PC-3 (cell line): ENCODE data around the gene XBP1. TPM values are rescaled to one million over a fixed set of nuclear protein-coding genes. Genes with fewer than 3 reads are reported as not detected.

Experiments
- ATAC-seq: fragments of 200-7000 bp; cut with Tn5 transposase; 2 replicates; pipeline ENCODE4 v1.9.1; 2020; ENCODE audit warnings: mild to moderate bottlenecking, moderate library complexity
- BruUV-seq: library from RNA; stranded (reverse); fragments of 400-500 nt; replicated peaks from 2 replicates; lab custom pipeline; 2021; lab: Mats Ljungman, UMichigan
- CTCF ChIA-PET: fragments of 300-600 bp; sonication (Branson Sonifier 250); formaldehyde crosslinking; loops from one replicate; lab custom pipeline; 2022; ENCODE audit warnings: antibody characterized with exemption; lab: Charles Lee
- POLR2A ChIA-PET: fragments of 300-600 bp; sonication (Branson Sonifier 250); formaldehyde crosslinking; loops from one replicate; lab custom pipeline; 2022; ENCODE audit warnings: antibody characterized with exemption; ENCODE audit not compliant: unreplicated experiment; lab: Charles Lee
- DNase-seq: peaks from one replicate; pipeline ENCODE4 v3.0.0-alpha.2; 2015
- H2AFZ ChIP-seq: fragments of 300-600 bp; sonication (generic); 2 replicates; pipeline ENCODE4 v1.6.0; 2016; ENCODE audit warnings: antibody characterized with exemption, low read length
- H3F3A ChIP-seq: fragments of 300-600 bp; sonication (generic); one replicate; pipeline ENCODE4 v1.6.0; 2017; ENCODE audit warnings: antibody characterized with exemption, low read length, control low read depth, mild to moderate bottlenecking; ENCODE audit not compliant: unreplicated experiment
- H3K27ac ChIP-seq: fragments of 300-600 bp; sonication (generic); 2 replicates; pipeline ENCODE4 v1.5.1; 2016; ENCODE audit warnings: mild to moderate bottlenecking, low read length
- H3K27me3 ChIP-seq: fragments of 300-600 bp; sonication (generic); 2 replicates; pipeline ENCODE4 v1.6.1; 2016; ENCODE audit warnings: low read length, mixed read lengths
- H3K36me3 ChIP-seq: fragments of 300-600 bp; sonication (generic); 2 replicates; pipeline ENCODE4 v1.6.1; 2016; ENCODE audit warnings: low read depth, mixed run types, low read length, mixed read lengths
- H3K4me1 ChIP-seq: fragments of 300-600 bp; sonication (generic); 2 replicates; pipeline ENCODE4 v1.5.1; 2016; ENCODE audit warnings: low read length; ENCODE audit not compliant: insufficient read depth
- H3K4me2 ChIP-seq: fragments of 300-600 bp; sonication (generic); 2 replicates; pipeline ENCODE4 v1.6.0; 2016; ENCODE audit warnings: low read length
- H3K4me3 ChIP-seq: fragments of 300-600 bp; sonication (generic); 2 replicates; pipeline ENCODE4 v1.5.1; 2016; ENCODE audit warnings: mild to moderate bottlenecking, low read length, mixed read lengths
- H3K79me2 ChIP-seq: fragments of 300-600 bp; sonication (generic); 2 replicates; pipeline ENCODE4 v1.6.1; 2017; ENCODE audit warnings: low read length, mixed read lengths
- H3K9ac ChIP-seq: fragments of 300-600 bp; sonication (generic); 2 replicates; pipeline ENCODE4 v1.6.0; 2016; ENCODE audit warnings: mild to moderate bottlenecking, low read length
- H3K9me2 ChIP-seq: fragments of 300-600 bp; sonication (generic); replicated peaks from 2 replicates; pipeline ENCODE4 v1.6.1; 2016; ENCODE audit warnings: mixed run types, low read length, mixed read lengths
- H3K9me3 ChIP-seq: fragments of 300-600 bp; sonication (generic); 2 replicates; pipeline ENCODE4 v1.6.1; 2016; ENCODE audit warnings: low read length, mixed read lengths
- H4K20me1 ChIP-seq: fragments of 300-600 bp; sonication (generic); 2 replicates; pipeline ENCODE4 v1.6.1; 2016; ENCODE audit warnings: low read length, mixed read lengths
- EZH2 ChIP-seq: fragments of 300-600 bp; sonication (generic); IDR thresholded peaks from one replicate; pipeline ENCODE4 v1.6.1; 2017; ENCODE audit warnings: antibody characterized with exemption, mild to moderate bottlenecking, low read length; ENCODE audit not compliant: unreplicated experiment
- EZH2phosphoT487 ChIP-seq: fragments of 300-600 bp; sonication (generic); IDR thresholded peaks from 2 replicates; pipeline ENCODE4 v1.6.1; 2018; ENCODE audit warnings: mild to moderate bottlenecking, antibody characterized with exemption, low read length, borderline replicate concordance
- intact Hi-C: fragments of 100-400 bp; cut with micrococcal nuclease; formaldehyde crosslinking; loops from 2 replicates; pipeline ENCODE4 v1.9.0; 2023
- total RNA-seq: library from RNA; depleted of rRNA; stranded (reverse); fragments of >200 nt; gene quantifications from 2 replicates; pipeline ENCODE4 v1.2.3, GENCODE V29; 2014
- TF ChIP-seq, protein P1 (sequence below): fragments of 300-600 bp; sonication (generic); conservative IDR thresholded peaks from 2 replicates; pipeline ENCODE4 v1.5.1; 2017; ENCODE audit warnings: antibody characterized with exemption, low read depth, mild to moderate bottlenecking, low read length

The XBP1 gene
- total RNA-seq, 1 experiment from 2014 or later, result 191 TPM

- peaks cover 44% of the 10 kb centered on the region for H4K20me1 ChIP-seq
- H3K79me2 ChIP-seq, result peaks cover 53% of the 10 kb centered on the region
- no peaks in the 10 kb centered on the region for H3K9me3 ChIP-seq
- H3K9me2 ChIP-seq, result no peaks in the 10 kb centered on the region
- ChIA-PET CTCF (interaction anchor here (0.6 kb wide), 1 partner anchor 205 kb away, joined by 8 read pairs; no protein-coding TSS in a partner anchor), POLR2A (interaction anchor here (0.6 kb wide), 2 partner anchors 22 to 56 kb away, joined by 3 to 12 read pairs; no protein-coding TSS in a partner anchor)
- H3K27ac ChIP-seq, result peak overlapping the region; percentile 89
- DNase-seq (peak; percentile 53), ATAC-seq (peak; percentile 11)
- peaks cover 14% of the 10 kb centered on the region for H3K4me1 ChIP-seq
- peak overlapping the region; percentile 100 for H3K9ac ChIP-seq
- BruUV-seq, result no TSS peak
- H3K4me3 ChIP-seq, result peak overlapping the region; percentile 97
- peaks cover 45% of the 10 kb centered on the region for H3K36me3 ChIP-seq
- no peak for TF ChIP-seq EZH2
- no peak for TF ChIP-seq EZH2phosphoT487
- H3F3A ChIP-seq, result peaks cover 4% of the 10 kb centered on the region
- intact Hi-C loops, result no loop called here
- H3K4me2 ChIP-seq, result peak overlapping the region; percentile 91
- H2AFZ ChIP-seq, result no peak overlapping the region
- H3K27me3 ChIP-seq, result no peaks in the 10 kb centered on the region
Observed at GRCh38 chr22:28798810-28799605, 1.4 kb downstream of the XBP1 start.

- H3K9me3 ChIP-seq, result no peaks in the 10 kb centered on the region
- peaks cover 5% of the 10 kb centered on the region; the same call in 1 of the 2 replicates for H3K4me1 ChIP-seq
- ChIA-PET CTCF (no interaction called here), POLR2A (no interaction called here)
- no peak overlapping the region for H3K4me3 ChIP-seq
- H3K36me3 ChIP-seq, result peaks cover 47% of the 10 kb centered on the region
- H2AFZ ChIP-seq, result no peak overlapping the region
- intact Hi-C loops, result no loop called here
- H4K20me1 ChIP-seq, result peaks cover 46% of the 10 kb centered on the region
- H3F3A ChIP-seq, result peaks cover 6% of the 10 kb centered on the region
- no peak for DNase-seq
- H3K9ac ChIP-seq, result no peak overlapping the region
- H3K79me2 ChIP-seq, result peaks cover 44% of the 10 kb centered on the region
- H3K4me2 ChIP-seq, result no peak overlapping the region
- no peaks in the 10 kb centered on the region for H3K9me2 ChIP-seq
- no TSS peak for BruUV-seq
- TF ChIP-seq, protein P1, sequence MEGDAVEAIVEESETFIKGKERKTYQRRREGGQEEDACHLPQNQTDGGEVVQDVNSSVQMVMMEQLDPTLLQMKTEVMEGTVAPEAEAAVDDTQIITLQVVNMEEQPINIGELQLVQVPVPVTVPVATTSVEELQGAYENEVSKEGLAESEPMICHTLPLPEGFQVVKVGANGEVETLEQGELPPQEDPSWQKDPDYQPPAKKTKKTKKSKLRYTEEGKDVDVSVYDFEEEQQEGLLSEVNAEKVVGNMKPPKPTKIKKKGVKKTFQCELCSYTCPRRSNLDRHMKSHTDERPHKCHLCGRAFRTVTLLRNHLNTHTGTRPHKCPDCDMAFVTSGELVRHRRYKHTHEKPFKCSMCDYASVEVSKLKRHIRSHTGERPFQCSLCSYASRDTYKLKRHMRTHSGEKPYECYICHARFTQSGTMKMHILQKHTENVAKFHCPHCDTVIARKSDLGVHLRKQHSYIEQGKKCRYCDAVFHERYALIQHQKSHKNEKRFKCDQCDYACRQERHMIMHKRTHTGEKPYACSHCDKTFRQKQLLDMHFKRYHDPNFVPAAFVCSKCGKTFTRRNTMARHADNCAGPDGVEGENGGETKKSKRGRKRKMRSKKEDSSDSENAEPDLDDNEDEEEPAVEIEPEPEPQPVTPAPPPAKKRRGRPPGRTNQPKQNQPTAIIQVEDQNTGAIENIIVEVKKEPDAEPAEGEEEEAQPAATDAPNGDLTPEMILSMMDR, result no peak
- TF ChIP-seq EZH2 (no peak), EZH2phosphoT487 (no peak)
- ATAC-seq, result no peak
- H3K27me3 ChIP-seq, result no peaks in the 10 kb centered on the region
- H3K27ac ChIP-seq, result no peak overlapping the region
Observed at GRCh38 chr22:28795932-28796856, 4.2 kb downstream of the XBP1 start.

DNA sequence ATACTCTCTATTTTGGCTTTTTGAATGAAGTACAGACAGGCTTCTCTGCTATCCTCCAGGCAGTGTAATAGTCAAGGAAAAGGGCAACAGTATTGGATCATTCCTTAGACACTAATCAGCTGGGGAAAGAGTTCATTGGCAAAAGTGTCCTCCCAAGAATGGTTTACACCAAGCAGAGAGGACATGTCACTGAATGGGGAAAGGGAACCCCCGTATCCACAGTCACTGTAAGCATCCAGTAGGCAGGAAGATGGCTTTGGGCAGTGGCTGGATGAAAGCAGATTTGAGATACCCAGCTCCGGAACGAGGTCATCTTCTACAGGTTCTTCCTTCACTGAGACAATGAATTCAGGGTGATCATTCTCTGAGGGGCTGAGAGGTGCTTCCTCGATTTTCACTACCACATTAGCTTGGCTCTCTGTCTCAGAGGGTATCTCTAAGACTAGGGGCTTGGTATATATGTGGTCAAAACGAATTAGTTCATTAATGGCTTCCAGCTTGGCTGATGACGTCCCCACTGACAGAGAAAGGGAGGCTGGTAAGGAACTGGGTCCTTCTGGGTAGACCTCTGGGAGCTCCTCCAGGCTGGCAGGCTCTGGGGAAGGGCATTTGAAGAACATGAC is 5.2 kb downstream of the XBP1 start:
- BruUV-seq, result no TSS peak
- H3K27me3 ChIP-seq, result no peaks in the 10 kb centered on the region
- no peak overlapping the region for H3K4me2 ChIP-seq
- H3K36me3 ChIP-seq, result peaks cover 47% of the 10 kb centered on the region
- H3K79me2 ChIP-seq, result peaks cover 36% of the 10 kb centered on the region
- no peaks in the 10 kb centered on the region for H3K9me2 ChIP-seq
- peaks cover 5% of the 10 kb centered on the region; the same call in 1 of the 2 replicates for H3K4me1 ChIP-seq
- TF ChIP-seq, protein P1, result no peak
- TF ChIP-seq EZH2, result no peak
- no peak for TF ChIP-seq EZH2phosphoT487
- H3K27ac ChIP-seq, result no peak overlapping the region
- H3K9me3 ChIP-seq, result no peaks in the 10 kb centered on the region
- peaks cover 6% of the 10 kb centered on the region for H3F3A ChIP-seq
- DNase-seq, result no peak
- H3K9ac ChIP-seq, result no peak overlapping the region
- H4K20me1 ChIP-seq, result peaks cover 46% of the 10 kb centered on the region
- ChIA-PET CTCF (no interaction called here), POLR2A (no interaction called here)
- intact Hi-C loops, result no loop called here
- H3K4me3 ChIP-seq, result no peak overlapping the region
- no peak overlapping the region for H2AFZ ChIP-seq
- no peak for ATAC-seq
